Caco-2 (cell line): ENCODE measurements around the gene ASB13. TPM values are rescaled to one million over a fixed set of nuclear protein-coding genes. Genes with fewer than 3 reads are reported as not detected.

Source experiments
- BruUV-seq: library from RNA; stranded (reverse); fragments of 400-500 nt; replicated peaks from 2 replicates; lab custom pipeline; 2021; lab: Mats Ljungman, UMichigan
- CTCF ChIA-PET: fragments of 300-600 bp; sonication (Branson Sonifier 250); formaldehyde crosslinking; loops from one replicate; lab custom pipeline; 2022; ENCODE audit warnings: antibody characterized with exemption; lab: Charles Lee
- POLR2A ChIA-PET: fragments of 300-600 bp; sonication (Branson Sonifier 250); formaldehyde crosslinking; loops from one replicate; lab custom pipeline; 2022; ENCODE audit warnings: antibody characterized with exemption; lab: Charles Lee
- DNase-seq, 2 experiments: peaks; one replicate each; pipeline versions ENCODE4 v3.0.0 to v3.0.0-alpha.2; 2020 to 2022
- H3K27me3 ChIP-seq: replicated peaks from 2 replicates; pipeline ENCODE4 v1.6.0; 2011; ENCODE audit warnings: low read length; ENCODE audit not compliant: control insufficient read depth, insufficient read depth
- H3K36me3 ChIP-seq: 2 replicates; pipeline ENCODE4 v1.5.1; 2011; ENCODE audit warnings: low read length; ENCODE audit not compliant: control insufficient read depth, insufficient read depth
- H3K4me1 ChIP-seq: fragments of 250-450 bp; sonication (Bioruptor Pico); 2 replicates; pipeline ENCODE4 v1.5.1; 2020; ENCODE audit warnings: mild to moderate bottlenecking
- H3K4me3 ChIP-seq: 2 replicates; pipeline ENCODE4 v1.5.1; 2011; ENCODE audit warnings: low read depth, mild to moderate bottlenecking, control low read depth, low read length
- H3K9me3 ChIP-seq: fragments of 250-450 bp; sonication (Bioruptor Pico); 2 replicates; pipeline ENCODE4 v1.5.1; 2020; ENCODE audit warnings: mild to moderate bottlenecking, moderate library complexity
- H3K27ac Mint-ChIP-seq: one replicate; pipeline ENCODE4 v1.8.0; 2022; ENCODE audit warnings: mixed read lengths; ENCODE audit not compliant: unreplicated experiment
- H3K27me3 Mint-ChIP-seq: one replicate; pipeline ENCODE4 v1.8.0; 2022; ENCODE audit warnings: mixed read lengths; ENCODE audit not compliant: insufficient read depth, unreplicated experiment
- H3K36me3 Mint-ChIP-seq: one replicate; pipeline ENCODE4 v1.8.0; 2022; ENCODE audit warnings: mild to moderate bottlenecking, mixed read lengths; ENCODE audit not compliant: insufficient read depth, unreplicated experiment
- H3K4me1 Mint-ChIP-seq: one replicate; pipeline ENCODE4 v1.8.0; 2022; ENCODE audit warnings: low read depth, mixed read lengths; ENCODE audit not compliant: unreplicated experiment
- H3K4me3 Mint-ChIP-seq: one replicate; pipeline ENCODE4 v1.8.0; 2022; ENCODE audit warnings: mild to moderate bottlenecking, moderate library complexity, mixed read lengths; ENCODE audit not compliant: unreplicated experiment
- H3K9me3 Mint-ChIP-seq: one replicate; pipeline ENCODE4 v1.8.0; 2022; ENCODE audit warnings: mixed read lengths; ENCODE audit not compliant: unreplicated experiment
- intact Hi-C: fragments of 100-400 bp; cut with micrococcal nuclease; formaldehyde crosslinking; loops from one replicate; pipeline ENCODE4 v1.10.0; 2022; ENCODE audit not compliant: unreplicated experiment
- total RNA-seq: library from RNA; stranded (reverse); gene quantifications from 2 replicates; pipeline ENCODE4 v1.2.3, GENCODE V29; 2022
- TF ChIP-seq, protein P1 (sequence below), 2 experiments: fragments of 200-600 bp in 1 of 2; IDR thresholded peaks; 1 replicate in 1 of 2; 2 replicates in 1 of 2; pipeline versions ENCODE4 v1.5.1 to v1.8.0; 2011 to 2022; ENCODE audit warnings: antibody characterized with exemption in 1 of 2, control low read depth in 1 of 2, inconsistent platforms in 1 of 2, low read depth in 1 of 2, low read length in 1 of 2, mild to moderate bottlenecking in 1 of 2, moderate library complexity in 1 of 2; ENCODE audit not compliant: insufficient read depth in 1 of 2, severe bottlenecking in 1 of 2, unreplicated experiment in 1 of 2

Gene ASB13
- total RNA-seq, 1 experiment from 2014 or later: 44.8 TPM

- peaks cover 10% of the 10 kb centered on the region for H3K36me3 Mint-ChIP-seq
- no peak overlapping the region for H3K27ac Mint-ChIP-seq
- BruUV-seq: no TSS peak
- Histone ChIP-seq H3K4me3 (no peak overlapping the region), H3K9me3 (no peaks in the 10 kb centered on the region), H3K27me3 (no peaks in the 10 kb centered on the region), H3K4me1 (peaks cover 21% of the 10 kb centered on the region), H3K36me3 (peaks cover 2% of the 10 kb centered on the region; the same call in 1 of the 2 replicates)
- TF ChIP-seq, protein P1, sequence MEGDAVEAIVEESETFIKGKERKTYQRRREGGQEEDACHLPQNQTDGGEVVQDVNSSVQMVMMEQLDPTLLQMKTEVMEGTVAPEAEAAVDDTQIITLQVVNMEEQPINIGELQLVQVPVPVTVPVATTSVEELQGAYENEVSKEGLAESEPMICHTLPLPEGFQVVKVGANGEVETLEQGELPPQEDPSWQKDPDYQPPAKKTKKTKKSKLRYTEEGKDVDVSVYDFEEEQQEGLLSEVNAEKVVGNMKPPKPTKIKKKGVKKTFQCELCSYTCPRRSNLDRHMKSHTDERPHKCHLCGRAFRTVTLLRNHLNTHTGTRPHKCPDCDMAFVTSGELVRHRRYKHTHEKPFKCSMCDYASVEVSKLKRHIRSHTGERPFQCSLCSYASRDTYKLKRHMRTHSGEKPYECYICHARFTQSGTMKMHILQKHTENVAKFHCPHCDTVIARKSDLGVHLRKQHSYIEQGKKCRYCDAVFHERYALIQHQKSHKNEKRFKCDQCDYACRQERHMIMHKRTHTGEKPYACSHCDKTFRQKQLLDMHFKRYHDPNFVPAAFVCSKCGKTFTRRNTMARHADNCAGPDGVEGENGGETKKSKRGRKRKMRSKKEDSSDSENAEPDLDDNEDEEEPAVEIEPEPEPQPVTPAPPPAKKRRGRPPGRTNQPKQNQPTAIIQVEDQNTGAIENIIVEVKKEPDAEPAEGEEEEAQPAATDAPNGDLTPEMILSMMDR (IDR thresholded peaks at IDR 0.05; ENCODE audit: insufficient read depth in 1 of 2, low read depth in 1 of 2, low read length in 1 of 2, severe bottlenecking in 1 of 2, unreplicated experiment in 1 of 2): no peak
- no peak for DNase-seq
- no peak overlapping the region for H3K4me3 Mint-ChIP-seq
- intact Hi-C loops: loop anchor here (5.0 kb wide), 1 partner anchor 102 kb away; no protein-coding TSS in a partner anchor
- H3K9me3 Mint-ChIP-seq: no peaks in the 10 kb centered on the region
- ChIA-PET POLR2A (no interaction called here), CTCF (no interaction called here)
- peaks cover 25% of the 10 kb centered on the region for H3K4me1 Mint-ChIP-seq
- H3K27me3 Mint-ChIP-seq: no peaks in the 10 kb centered on the region
These were observed 31.5 kb downstream of the ASB13 start for GRCh38 chr10:5634918-5635317.

DNA sequence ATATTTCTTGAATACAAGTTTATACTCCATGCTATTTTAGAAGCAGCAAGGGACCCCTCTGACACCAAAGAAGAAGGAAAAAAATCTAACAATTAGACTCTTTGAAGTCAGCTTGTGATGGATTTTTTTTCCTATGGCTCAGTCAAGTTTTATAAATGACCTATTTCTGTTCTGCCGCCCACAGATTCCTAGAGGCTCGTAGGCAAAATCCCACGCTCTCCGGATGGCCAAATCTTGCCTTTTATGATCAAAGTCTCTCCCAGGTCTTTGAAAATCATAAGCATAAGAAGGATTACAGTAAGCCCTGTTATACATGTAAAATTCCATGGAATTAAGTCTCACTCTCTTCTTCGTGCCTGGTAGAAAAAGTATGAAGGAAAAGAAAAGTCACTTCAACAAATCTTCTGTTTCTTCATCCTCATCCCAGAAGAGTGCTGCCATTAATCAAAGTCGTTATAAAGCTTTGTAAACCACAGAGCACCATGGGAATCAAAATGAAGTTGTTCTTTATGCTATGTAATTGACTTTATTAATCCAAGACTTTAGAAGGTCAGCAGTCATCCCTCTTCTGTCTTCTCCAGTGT lies 33.1 kb downstream of the ASB13 start:
- intact Hi-C loops: loop anchor here (5.0 kb wide), 1 partner anchor 104 kb away; no protein-coding TSS in a partner anchor
- no peak for DNase-seq
- Mint-ChIP-seq H3K4me3 (no peak overlapping the region), H3K27me3 (no peaks in the 10 kb centered on the region), H3K9me3 (no peaks in the 10 kb centered on the region), H3K4me1 (peaks cover 25% of the 10 kb centered on the region), H3K36me3 (peaks cover under 1% of the 10 kb centered on the region), H3K27ac (peak overlapping the region; percentile 1)
- BruUV-seq: no TSS peak
- peaks cover 21% of the 10 kb centered on the region for H3K4me1 ChIP-seq
- ChIA-PET POLR2A (interaction anchor here (0.6 kb wide), 1 partner anchor 27 kb away, joined by 4 read pairs; no protein-coding TSS in a partner anchor), CTCF (interaction anchor here (1.6 kb wide), 1 partner anchor 10 kb away, joined by 5 read pairs; no protein-coding TSS in a partner anchor)
- H3K27me3 ChIP-seq: no peaks in the 10 kb centered on the region
- H3K4me3 ChIP-seq: no peak overlapping the region
- no peaks in the 10 kb centered on the region for H3K36me3 ChIP-seq
- H3K9me3 ChIP-seq: no peaks in the 10 kb centered on the region
- TF ChIP-seq, protein P1 (IDR thresholded peaks at IDR 0.05; ENCODE audit: insufficient read depth in 1 of 2, low read depth in 1 of 2, low read length in 1 of 2, severe bottlenecking in 1 of 2, unreplicated experiment in 1 of 2): no peak

- CTCF ChIA-PET: interaction anchor here (0.9 to 2.4 kb wide), 3 partner anchors 9 to 190 kb away, joined by 4 to 6 read pairs (median 5); no protein-coding TSS in a partner anchor
These were observed 33.9 kb downstream of the ASB13 start for GRCh38 chr10:5632446-5632845.

More at GRCh38 chr10:5632446-5632845, 33.9 kb downstream of the ASB13 start:
- no peaks in the 10 kb centered on the region for H3K36me3 ChIP-seq
- H3K4me3 Mint-ChIP-seq: peak overlapping the region; percentile 7
- intact Hi-C loops: loop anchor here (1.0 to 5.0 kb wide), 3 partner anchors 34 to 105 kb away; partner anchors contain the start of genes ASB13 and TASOR2
- POLR2A ChIA-PET: interaction anchor here (0.6 kb wide), 1 partner anchor 28 kb away, joined by 4 read pairs; no protein-coding TSS in a partner anchor
- H3K4me3 ChIP-seq: peak overlapping the region; percentile 4
- H3K27me3 Mint-ChIP-seq: no peaks in the 10 kb centered on the region
- TF ChIP-seq, protein P1 (IDR thresholded peaks at IDR 0.05; ENCODE audit: insufficient read depth in 1 of 2, low read depth in 1 of 2, low read length in 1 of 2, severe bottlenecking in 1 of 2, unreplicated experiment in 1 of 2): no peak
- peaks cover 21% of the 10 kb centered on the region for H3K4me1 ChIP-seq
- peaks cover 25% of the 10 kb centered on the region for H3K4me1 Mint-ChIP-seq
- no peaks in the 10 kb centered on the region for H3K9me3 ChIP-seq
- peak; percentile 83 to 87 for DNase-seq
- H3K27ac Mint-ChIP-seq: peak overlapping the region; percentile 1
- no peaks in the 10 kb centered on the region for H3K9me3 Mint-ChIP-seq
- H3K36me3 Mint-ChIP-seq: no peaks in the 10 kb centered on the region
- no TSS peak for BruUV-seq
- H3K27me3 ChIP-seq: no peaks in the 10 kb centered on the region
